ENCODE measurements around the gene TFG. TPM values are rescaled to one million over a fixed set of nuclear protein-coding genes. Genes with fewer than 3 reads are reported as not detected.

TFG gene
- total RNA-seq, 2 donors from 2014 or later: 103 to 121 TPM

GRCh38 chr3:100777271-100777670 lies 68.0 kb downstream of the TFG start:
- DNase-seq (no peak), ATAC-seq (no peak)
- intact Hi-C loops (cut with DNase I, micrococcal nuclease): no loop called here

GRCh38 chr3:100779480-100779879 lies 70.2 kb downstream of the TFG start:
- ATAC-seq: no peak
- DNase-seq: no peak
- intact Hi-C loops (cut with DNase I, micrococcal nuclease): no loop called here

- DNase-seq (no peak), ATAC-seq (no peak)
- intact Hi-C loops (cut with DNase I, micrococcal nuclease): no loop called here
These were observed 70.9 kb downstream of the TFG start for GRCh38 chr3:100780071-100780622.

GRCh38 chr3:100781301-100781700 lies 72.0 kb downstream of the TFG start:
- no peak for ATAC-seq
- intact Hi-C loops (cut with DNase I, micrococcal nuclease): no loop called here

GRCh38 chr3:100782348-100782747 lies 73.1 kb downstream of the TFG start:
- ATAC-seq: no peak
- no peak for DNase-seq
- intact Hi-C loops (cut with DNase I, micrococcal nuclease): no loop called here

More at GRCh38 chr3:100781301-100781700, 72.0 kb downstream of the TFG start:
- DNase-seq: no peak

- intact Hi-C loops (cut with DNase I, micrococcal nuclease): no loop called here
These were observed 73.6 kb downstream of the TFG start for GRCh38 chr3:100782906-100783305.

GRCh38 chr3:100783619-100784018 lies 74.3 kb downstream of the TFG start:
- DNase-seq (no peak), ATAC-seq (no peak)
- intact Hi-C loops (cut with DNase I, micrococcal nuclease): no loop called here

More at GRCh38 chr3:100782906-100783305, 73.6 kb downstream of the TFG start:
- DNase-seq (no peak), ATAC-seq (no peak)

GRCh38 chr3:100789579-100789978 lies 80.3 kb downstream of the TFG start:
- DNase-seq (no peak), ATAC-seq (no peak)
- intact Hi-C loops (cut with DNase I, micrococcal nuclease): no loop called here

- ATAC-seq: no peak
- no peak for DNase-seq
- intact Hi-C loops (cut with DNase I, micrococcal nuclease): no loop called here
These were observed 87.3 kb downstream of the TFG start for GRCh38 chr3:100796556-100796955.

GRCh38 chr3:100798012-100798411 lies 88.7 kb downstream of the TFG start:
- DNase-seq (no peak), ATAC-seq (no peak)
- intact Hi-C loops (cut with DNase I, micrococcal nuclease): no loop called here

Other genes with a start within 250 kb of the TFG start
- gene TMEM45A, start 216.9 kb upstream of the TFG start, total RNA-seq: 1 to 10 TPM; 1.9 to 4.6 TPM
- gene ADGRG7, start 99.9 kb upstream of the TFG start, total RNA-seq: 10 to 100 TPM; 11.7 to 15.6 TPM

Measured in left colon (tissue), 2 donors.